Spleen (tissue), 11 donors: ENCODE data around the gene GXYLT2. TPM values are rescaled to one million over a fixed set of nuclear protein-coding genes. Genes with fewer than 3 reads are reported as not detected.

Experiments
- DNase-seq: peaks from one replicate; pipeline ENCODE4 v3.0.0-alpha.2; 2020
- H3K27ac ChIP-seq, 8 donors: fragments of 200-600 bp; sonication (generic) in 7 of 8; 1 replicate in 4 of 8; 2 replicates in 4 of 8; pipeline versions ENCODE4 v1.5.0 to v1.8.0; 2016 to 2021; ENCODE audit warnings: inconsistent platforms in 4 of 8, mild to moderate bottlenecking in 4 of 8, moderate library complexity in 1 of 8
- H3K27me3 ChIP-seq, 7 donors: fragments of 200-600 bp; sonication (generic) in 6 of 7; replicated peaks in 1 of 7; 1 replicate in 4 of 7; 2 replicates in 3 of 7; pipeline versions ENCODE4 v1.5.0 to v1.8.0; 2016 to 2021; ENCODE audit warnings: inconsistent platforms in 3 of 7, mild to moderate bottlenecking in 1 of 7
- H3K36me3 ChIP-seq, 6 donors: fragments of 200-600 bp; sonication (generic) in 5 of 6; 1 replicate in 4 of 6; 2 replicates in 2 of 6; pipeline versions ENCODE4 v1.5.0 to v1.8.0; 2016 to 2021; ENCODE audit warnings: inconsistent platforms in 2 of 6
- H3K4me1 ChIP-seq, 6 donors: fragments of 200-600 bp; sonication (generic) in 5 of 6; 1 replicate in 3 of 6; 2 replicates in 3 of 6; pipeline versions ENCODE4 v1.5.0 to v1.8.0; 2016 to 2021; ENCODE audit warnings: inconsistent platforms in 3 of 6
- H3K4me3 ChIP-seq, 8 donors: fragments of 200-600 bp; sonication (generic) in 7 of 8; 1 replicate in 4 of 8; 2 replicates in 4 of 8; pipeline versions ENCODE4 v1.5.0 to v1.8.0; 2016 to 2021; ENCODE audit warnings: inconsistent platforms in 4 of 8, mild to moderate bottlenecking in 4 of 8, moderate library complexity in 2 of 8
- H3K9me3 ChIP-seq, 8 donors: fragments of 200-600 bp; sonication (generic) in 7 of 8; 1 replicate in 4 of 8; 2 replicates in 4 of 8; pipeline versions ENCODE4 v1.5.0 to v1.8.0; 2016 to 2021; ENCODE audit warnings: inconsistent platforms in 4 of 8
- CTCF ChIP-seq, 11 experiments: fragments of 200-600 bp in 7 of 11; fragments of 450-650 bp in 4 of 11; sonication (generic) in 4 of 11; IDR thresholded peaks in 8 of 11; conservative IDR thresholded peaks in 3 of 11; 1 replicate in 7 of 11; 2 replicates in 4 of 11; pipeline versions ENCODE4 v1.4.0 to v1.8.0; 2016 to 2021; ENCODE audit warnings: antibody characterized with exemption in 11 of 11, inconsistent platforms in 4 of 11, mild to moderate bottlenecking in 1 of 11
- POLR2A ChIP-seq, 3 donors: fragments of 450-650 bp; IDR thresholded peaks; one replicate each; pipeline ENCODE4 v1.5.1; 2017; ENCODE audit warnings: antibody characterized with exemption in 3 of 3, mild to moderate bottlenecking in 1 of 3
- POLR2AphosphoS5 ChIP-seq, 3 donors: sonication (generic); formaldehyde crosslinking; IDR thresholded peaks; one replicate each; pipeline ENCODE4 v1.5.1; 2017; ENCODE audit warnings: antibody characterized with exemption in 3 of 3
- WGBS, 5 donors: extraction: QIAGEN DNeasy Blood & Tissue Kit in 3 of 5; methylation state at CpG; one replicate each; pipeline versions ENCODE4 v1.1.5 to v1.1.7; 2013 to 2018; 5-methylcytosine and 5-hydroxymethylcytosine counted together
- intact Hi-C: fragments of 100-400 bp; cut with DNase I; formaldehyde crosslinking; loops from one replicate; pipeline ENCODE4 v1.15.0; 2023; ENCODE audit warnings: low total_unique reads
- polyA plus RNA-seq, 3 donors: library from polyadenylated mRNA; stranded (reverse); fragments of 200-250 nt; gene quantifications; one replicate each; pipeline ENCODE4 v1.2.1, GENCODE V29; 2013
- total RNA-seq, 7 donors: library from RNA; depleted of rRNA in 3 of 7; stranded (reverse); fragments of >200 nt in 3 of 7; fragmentation: NEBNext Ultra II Directional in 4 of 7; extraction: Animal tissue kit (Norgen Biotek cat#: 25700) in 4 of 7; gene quantifications; one replicate each; pipeline versions ENCODE4 v1.1.0 to v1.2.1, GENCODE V29; 2016 to 2021
- donor health status: healthy with polysubstance abuse.
- donor health status: DM: no; HTN: no; CAD: no; lungs with moderate emphysema.
- donor health status: DM: no; HTN: no; CAD: no.
- donor health status: Bipolar disorder and iron deficiency.
- donor health status: healthy.
- donor health status: DM: no; HTN: no; CAD: no.
- donor health status: DM: yes; HTN: yes; CAD: no.

GXYLT2 gene
- total and polyA plus RNA-seq, 10 donors: 0.26 to 4.6 (median 1.1) TPM

GRCh38 chr3:73010158-73010557, 122.3 kb downstream of the GXYLT2 start:
- Histone ChIP-seq H3K36me3 (peaks cover 0 to 82% (median 16%) of the 10 kb centered on the region in 6 donors), H3K4me3 (no peak overlapping the region), H3K9me3 (no peaks in the 10 kb centered on the region), H3K27ac (no peak overlapping the region), H3K4me1 (peaks cover 10 to 98% (median 60%) of the 10 kb centered on the region in 6 donors), H3K27me3 (no peaks in the 10 kb centered on the region)
- intact Hi-C loops: no loop called here
- 77 to 94% (median 89%) methylated on average over 6 of the region's 6 CpGs for WGBS, 5 donors
- no peak for DNase-seq
- TF ChIP-seq POLR2A (IDR thresholded peaks at IDR 0.05) (no peak), CTCF (IDR thresholded peaks at IDR 0.05 in 8 of 11, conservative IDR thresholded peaks at IDR 0.05 in 3 of 11) (no peak)

- intact Hi-C loops: no loop called here
- WGBS, 5 donors: 80 to 97% (median 92%) methylated on average over 4 of the region's 4 CpGs
- no peaks in the 10 kb centered on the region for H3K27me3 ChIP-seq
- H3K36me3 ChIP-seq: peaks cover 0 to 35% (median 0%) of the 10 kb centered on the region in 6 donors
- TF ChIP-seq CTCF (IDR thresholded peaks at IDR 0.05 in 8 of 11, conservative IDR thresholded peaks at IDR 0.05 in 3 of 11): no peak
- no peak for TF ChIP-seq POLR2AphosphoS5 (IDR thresholded peaks at IDR 0.05)
- no peak for TF ChIP-seq POLR2A (IDR thresholded peaks at IDR 0.05)
- peaks cover 0 to 100% (median 44%) of the 10 kb centered on the region in 6 donors for H3K4me1 ChIP-seq
- no peaks in the 10 kb centered on the region for H3K9me3 ChIP-seq
- no peak overlapping the region for H3K4me3 ChIP-seq
- DNase-seq: no peak
- no peak overlapping the region for H3K27ac ChIP-seq
Observed at GRCh38 chr3:73018298-73018697, 130.5 kb downstream of the GXYLT2 start.

- Histone ChIP-seq H3K36me3 (peaks cover 0 to 35% (median 0%) of the 10 kb centered on the region in 6 donors), H3K4me3 (no peak overlapping the region), H3K27me3 (no peaks in the 10 kb centered on the region), H3K4me1 (peaks cover 0 to 100% (median 49%) of the 10 kb centered on the region in 6 donors), H3K27ac (no peak overlapping the region), H3K9me3 (no peaks in the 10 kb centered on the region)
- intact Hi-C loops: no loop called here
- no peak for TF ChIP-seq POLR2A (IDR thresholded peaks at IDR 0.05)
- no peak for TF ChIP-seq CTCF (IDR thresholded peaks at IDR 0.05 in 8 of 11, conservative IDR thresholded peaks at IDR 0.05 in 3 of 11)
- no peak for TF ChIP-seq POLR2AphosphoS5 (IDR thresholded peaks at IDR 0.05)
- 70 to 90% (median 87%) methylated on average over 5 of the region's 5 CpGs for WGBS, 5 donors
- DNase-seq: no peak
Observed at GRCh38 chr3:73018790-73019441, 131.1 kb downstream of the GXYLT2 start.

GRCh38 chr3:73021301-73021835, 133.5 kb downstream of the GXYLT2 start:
- H3K36me3 ChIP-seq: peaks cover 0 to 15% (median 0%) of the 10 kb centered on the region in 6 donors
- H3K9me3 ChIP-seq: no peaks in the 10 kb centered on the region
- no peak overlapping the region for H3K4me3 ChIP-seq
- H3K4me1 ChIP-seq: peaks cover 7 to 100% (median 59%) of the 10 kb centered on the region in 6 donors
- no peaks in the 10 kb centered on the region for H3K27me3 ChIP-seq
- DNase-seq: no peak
- TF ChIP-seq POLR2AphosphoS5 (IDR thresholded peaks at IDR 0.05): no peak
- no peak for TF ChIP-seq CTCF (IDR thresholded peaks at IDR 0.05 in 8 of 11, conservative IDR thresholded peaks at IDR 0.05 in 3 of 11)
- TF ChIP-seq POLR2A (IDR thresholded peaks at IDR 0.05): no peak
- intact Hi-C loops: no loop called here
- no peak overlapping the region for H3K27ac ChIP-seq
- 46 to 96% (median 69%) methylated on average over 4 of the region's 4 CpGs for WGBS, 5 donors
